Spinal cord (tissue), 4 donors: ENCODE measurements around the gene NSMF. TPM values are rescaled to one million over a fixed set of nuclear protein-coding genes. Genes with fewer than 3 reads are reported as not detected.

Experiments used
- polyA plus RNA-seq, 2 donors: library from polyadenylated mRNA; unstranded; fragments of 120-200 nt; gene quantifications; one replicate each; pipeline ENCODE4 v1.2.1, GENCODE V29; 2013; ENCODE audit not compliant: insufficient read length in 2 of 2
- total RNA-seq, 2 donors: library from RNA; depleted of rRNA in 1 of 2; stranded (reverse); fragments of 120-200 nt in 1 of 2; fragments of >200 nt in 1 of 2; gene quantifications; one replicate each; pipeline versions ENCODE4 v1.2.3 to v1.2.4, GENCODE V29; 2013 to 2014

Gene NSMF
- total and polyA plus RNA-seq, 4 donors, result 29.7 to 369 (median 203) TPM

Other genes starting within 250 kb of the NSMF start
- gene RNF208, start 237.1 kb downstream of the NSMF start, total RNA-seq, result 1 to 10 TPM; 2.0 to 3.0 TPM
- 10 to 100 TPM; 64.3 to 66.6 TPM for gene RNF208, start 237.1 kb downstream of the NSMF start, polyA plus RNA-seq
- gene CYSRT1, start 234.2 kb downstream of the NSMF start, total RNA-seq, result under 1 TPM; 0.69 to 0.94 TPM
- gene CYSRT1, start 234.2 kb downstream of the NSMF start, polyA plus RNA-seq, result 1 to 10 TPM; 3.4 to 4.5 TPM
- gene RNF224, start 231.8 kb downstream of the NSMF start, total RNA-seq, result under 1 TPM in 1 of 2 donors, not detected in 1; 0.06 TPM
- gene RNF224, start 231.8 kb downstream of the NSMF start, polyA plus RNA-seq, result 1 to 10 TPM; 1.3 to 2.2 TPM
- under 1 TPM in 1 of 2 donors, not detected in 1; 0.06 TPM for gene SLC34A3, start 228.4 kb downstream of the NSMF start, total RNA-seq
- gene SLC34A3, start 228.4 kb downstream of the NSMF start, polyA plus RNA-seq, result 1 to 10 TPM in 1 of 2 donors, under 1 TPM in 1; 0.95 to 1.6 TPM
- 100 to 1,000 TPM; 152 to 247 TPM for gene TUBB4B, start 218.0 kb downstream of the NSMF start, total RNA-seq
- gene TUBB4B, start 218.0 kb downstream of the NSMF start, polyA plus RNA-seq, result 100 to 1,000 TPM; 436 to 441 TPM
- not detected for gene STPG3, start 208.0 kb downstream of the NSMF start, total RNA-seq
- under 1 TPM; 0.32 to 0.68 TPM for gene STPG3, start 208.0 kb downstream of the NSMF start, polyA plus RNA-seq
- 10 to 100 TPM; 29.6 to 31.0 TPM for gene NELFB, start 204.0 kb downstream of the NSMF start, total RNA-seq
- 10 to 100 TPM; 79.7 to 83.7 TPM for gene NELFB, start 204.0 kb downstream of the NSMF start, polyA plus RNA-seq
- 1 to 10 TPM; 1.3 to 3.5 TPM for gene TOR4A, start 181.6 kb downstream of the NSMF start, total RNA-seq
- gene TOR4A, start 181.6 kb downstream of the NSMF start, polyA plus RNA-seq, result 1 to 10 TPM; 2.1 to 2.5 TPM
- gene NRARP, start 157.1 kb downstream of the NSMF start, total RNA-seq, result 1 to 10 TPM; 3.2 to 5.7 TPM
- 10 to 100 TPM; 14.0 to 15.8 TPM for gene NRARP, start 157.1 kb downstream of the NSMF start, polyA plus RNA-seq
- gene EXD3, start 36.2 kb downstream of the NSMF start, total RNA-seq, result 10 to 100 TPM in 1 of 2 donors, 1 to 10 TPM in 1; 9.4 to 21.7 TPM
- gene EXD3, start 36.2 kb downstream of the NSMF start, polyA plus RNA-seq, result 10 to 100 TPM; 33.5 to 43.5 TPM
- 1 to 10 TPM; 1.4 to 7.1 TPM for gene NOXA1, start 35.9 kb downstream of the NSMF start, total RNA-seq
- 10 to 100 TPM; 14.2 to 14.6 TPM for gene NOXA1, start 35.9 kb downstream of the NSMF start, polyA plus RNA-seq
- gene ENTPD8, start 18.0 kb downstream of the NSMF start, total RNA-seq, result under 1 TPM in 1 of 2 donors, not detected in 1; 0.39 TPM
- 1 to 10 TPM in 1 of 2 donors, under 1 TPM in 1; 0.90 to 1.1 TPM for gene ENTPD8, start 18.0 kb downstream of the NSMF start, polyA plus RNA-seq
- gene PNPLA7, start 91.1 kb upstream of the NSMF start, total RNA-seq, result 1 to 10 TPM in 1 of 2 donors, under 1 TPM in 1; 0.89 to 2.2 TPM
- 1 to 10 TPM; 6.5 to 6.6 TPM for gene PNPLA7, start 91.1 kb upstream of the NSMF start, polyA plus RNA-seq
- gene MRPL41, start 92.5 kb upstream of the NSMF start, total RNA-seq, result 10 to 100 TPM; 21.5 to 45.1 TPM
- 10 to 100 TPM; 52.2 to 64.0 TPM for gene MRPL41, start 92.5 kb upstream of the NSMF start, polyA plus RNA-seq
- gene DPH7, start 119.6 kb upstream of the NSMF start, total RNA-seq, result 10 to 100 TPM; 21.7 to 43.2 TPM
- 10 to 100 TPM; 47.6 to 82.1 TPM for gene DPH7, start 119.6 kb upstream of the NSMF start, polyA plus RNA-seq
- 10 to 100 TPM; 10.2 to 28.5 TPM for gene ZMYND19, start 131.2 kb upstream of the NSMF start, total RNA-seq
- gene ZMYND19, start 131.2 kb upstream of the NSMF start, polyA plus RNA-seq, result 10 to 100 TPM; 39.9 to 41.8 TPM
- gene ARRDC1, start 146.4 kb upstream of the NSMF start, total RNA-seq, result 10 to 100 TPM; 12.7 to 31.0 TPM
- 10 to 100 TPM; 43.8 to 54.3 TPM for gene ARRDC1, start 146.4 kb upstream of the NSMF start, polyA plus RNA-seq
- 10 to 100 TPM; 35.8 to 51.7 TPM for gene EHMT1, start 159.7 kb upstream of the NSMF start, total RNA-seq
- 10 to 100 TPM; 62.6 to 86.2 TPM for gene EHMT1, start 159.7 kb upstream of the NSMF start, polyA plus RNA-seq